CD14-positive monocyte (primary cell): ENCODE measurements around the gene NUDT1. TPM values are rescaled to one million over a fixed set of nuclear protein-coding genes. Genes with fewer than 3 reads are reported as not detected.

Experiments
- DNase-seq, 3 donors: peaks; one replicate each; pipeline ENCODE4 v3.0.0-alpha.2; 2011 to 2022
- H2AFZ ChIP-seq: 2 replicates; pipeline ENCODE4 v1.6.0; 2012; ENCODE audit warnings: mild to moderate bottlenecking, low read depth, low read length, inconsistent platforms; ENCODE audit not compliant: insufficient read depth, poor library complexity, severe bottlenecking
- H3K27ac ChIP-seq, 2 donors: 1 replicate in 1 of 2; 2 replicates in 1 of 2; pipeline ENCODE4 v1.5.1; 2012 to 2013; ENCODE audit warnings: low read length in 2 of 2, control low read depth in 1 of 2, inconsistent platforms in 1 of 2, low read depth in 1 of 2, mild to moderate bottlenecking in 1 of 2
- H3K27me3 ChIP-seq, 2 donors: one replicate each; pipeline versions ENCODE4 v1.6.0 to v1.6.1; 2011 to 2013; ENCODE audit warnings: low read length in 2 of 2; ENCODE audit not compliant: control insufficient read depth in 2 of 2, insufficient read depth in 2 of 2
- H3K36me3 ChIP-seq, 2 donors: replicated peaks in 1 of 2; 1 replicate in 1 of 2; 2 replicates in 1 of 2; pipeline versions ENCODE4 v1.5.1 to v1.6.1; 2012 to 2013; ENCODE audit warnings: low read length in 2 of 2, control low read depth in 1 of 2, inconsistent platforms in 1 of 2, mild to moderate bottlenecking in 1 of 2; ENCODE audit not compliant: insufficient read depth in 2 of 2, control insufficient read depth in 1 of 2
- H3K4me1 ChIP-seq, 2 donors: 1 replicate in 1 of 2; 2 replicates in 1 of 2; pipeline versions ENCODE4 v1.5.1 to v1.6.1; 2012 to 2013; ENCODE audit warnings: low read length in 2 of 2, control low read depth in 1 of 2, inconsistent platforms in 1 of 2, mild to moderate bottlenecking in 1 of 2, moderate library complexity in 1 of 2; ENCODE audit not compliant: insufficient read depth in 2 of 2, control insufficient read depth in 1 of 2
- H3K4me2 ChIP-seq: replicated peaks from 2 replicates; pipeline ENCODE3; 2012; ENCODE audit warnings: low read length, moderate library complexity, mild to moderate bottlenecking; ENCODE audit not compliant: poor library complexity, severe bottlenecking; ENCODE audit errors: extremely low read depth
- H3K4me3 ChIP-seq, 3 experiments: fragments of 200-600 bp in 1 of 3; sonication (generic) in 1 of 3; replicated peaks in 1 of 3; 1 replicate in 2 of 3; 2 replicates in 1 of 3; pipeline ENCODE4 v1.5.1; 2011 to 2013; ENCODE audit warnings: low read length in 3 of 3, mild to moderate bottlenecking in 3 of 3, control low read depth in 2 of 3, low read depth in 2 of 3, inconsistent platforms in 1 of 3, moderate library complexity in 1 of 3
- H3K79me2 ChIP-seq: 2 replicates; pipeline ENCODE4 v1.6.0; 2012; ENCODE audit warnings: mild to moderate bottlenecking, control low read depth, inconsistent platforms, low read length, moderate library complexity; ENCODE audit not compliant: insufficient read depth
- H3K9ac ChIP-seq: 2 replicates; pipeline ENCODE4 v1.6.0; 2017; ENCODE audit warnings: low read length, mild to moderate bottlenecking; ENCODE audit not compliant: insufficient read depth, poor library complexity, severe bottlenecking
- H3K9me3 ChIP-seq, 2 donors: replicated peaks in 1 of 2; 1 replicate in 1 of 2; 2 replicates in 1 of 2; pipeline versions ENCODE4 v1.5.1 to v1.6.1; 2012 to 2013; ENCODE audit warnings: low read length in 2 of 2, control low read depth in 1 of 2; ENCODE audit not compliant: control insufficient read depth in 1 of 2, insufficient read depth in 1 of 2
- H4K20me1 ChIP-seq: 2 replicates; pipeline ENCODE4 v1.6.0; 2012; ENCODE audit warnings: mild to moderate bottlenecking, low read length, control low read depth, moderate library complexity; ENCODE audit not compliant: insufficient read depth
- H3K27ac Mint-ChIP-seq, 7 donors: one replicate each; pipeline ENCODE4 v1.8.0; 2020; ENCODE audit warnings: mild to moderate bottlenecking in 7 of 7, mixed read lengths in 7 of 7, moderate library complexity in 6 of 7, inconsistent platforms in 2 of 7
- H3K27me3 Mint-ChIP-seq, 3 donors: one replicate each; pipeline ENCODE4 v1.8.0; 2021 to 2022; ENCODE audit warnings: low read depth in 3 of 3, mild to moderate bottlenecking in 3 of 3, mixed read lengths in 3 of 3, moderate library complexity in 3 of 3, inconsistent platforms in 1 of 3
- H3K36me3 Mint-ChIP-seq, 2 donors: one replicate each; pipeline ENCODE4 v1.8.0; 2020; ENCODE audit warnings: mixed read lengths in 2 of 2, inconsistent platforms in 1 of 2, mild to moderate bottlenecking in 1 of 2
- H3K4me1 Mint-ChIP-seq: one replicate; pipeline ENCODE4 v1.8.0; 2020; ENCODE audit warnings: mild to moderate bottlenecking, mixed read lengths
- H3K4me3 Mint-ChIP-seq, 2 donors: one replicate each; pipeline ENCODE4 v1.8.0; 2020; ENCODE audit warnings: mild to moderate bottlenecking in 2 of 2, mixed read lengths in 2 of 2, moderate library complexity in 1 of 2
- H3K9me3 Mint-ChIP-seq, 7 donors: one replicate each; pipeline ENCODE4 v1.8.0; 2020 to 2022; ENCODE audit warnings: mixed read lengths in 7 of 7, mild to moderate bottlenecking in 6 of 7, moderate library complexity in 6 of 7, inconsistent platforms in 2 of 7
- CTCF ChIP-seq: fragments of 200-600 bp; IDR thresholded peaks from one replicate; pipeline ENCODE4 v1.8.0; 2022; ENCODE audit warnings: antibody characterized with exemption, mild to moderate bottlenecking
- WGBS: methylation state at CpG from one replicate; pipeline ENCODE4 v1.1.5; 2013; ENCODE audit warnings: missing lambda C conversion rate; ENCODE audit not compliant: insufficient coverage; 5-methylcytosine and 5-hydroxymethylcytosine counted together
- intact Hi-C, 2 donors: fragments of 100-400 bp; cut with micrococcal nuclease; formaldehyde crosslinking; loops; one replicate each; pipeline versions ENCODE4 v1.15.0 to v1.15.1; 2023
- polyA plus RNA-seq, 3 donors: library from polyadenylated mRNA; depleted of rRNA in 1 of 3; unstranded in 2 of 3; stranded (reverse) in 1 of 3; fragments of 300-500 nt in 2 of 3; fragments of >200 nt in 1 of 3; fragmentation: Illumina TruSeq in 2 of 3; gene quantifications; 1 replicate in 2 of 3; 2 replicates in 1 of 3; pipeline ENCODE4 v1.2.3, GENCODE V29; 2012 to 2021

NUDT1 gene
- polyA plus RNA-seq, 3 donors: 19.6 to 42.6 (median 40.8) TPM

DNA sequence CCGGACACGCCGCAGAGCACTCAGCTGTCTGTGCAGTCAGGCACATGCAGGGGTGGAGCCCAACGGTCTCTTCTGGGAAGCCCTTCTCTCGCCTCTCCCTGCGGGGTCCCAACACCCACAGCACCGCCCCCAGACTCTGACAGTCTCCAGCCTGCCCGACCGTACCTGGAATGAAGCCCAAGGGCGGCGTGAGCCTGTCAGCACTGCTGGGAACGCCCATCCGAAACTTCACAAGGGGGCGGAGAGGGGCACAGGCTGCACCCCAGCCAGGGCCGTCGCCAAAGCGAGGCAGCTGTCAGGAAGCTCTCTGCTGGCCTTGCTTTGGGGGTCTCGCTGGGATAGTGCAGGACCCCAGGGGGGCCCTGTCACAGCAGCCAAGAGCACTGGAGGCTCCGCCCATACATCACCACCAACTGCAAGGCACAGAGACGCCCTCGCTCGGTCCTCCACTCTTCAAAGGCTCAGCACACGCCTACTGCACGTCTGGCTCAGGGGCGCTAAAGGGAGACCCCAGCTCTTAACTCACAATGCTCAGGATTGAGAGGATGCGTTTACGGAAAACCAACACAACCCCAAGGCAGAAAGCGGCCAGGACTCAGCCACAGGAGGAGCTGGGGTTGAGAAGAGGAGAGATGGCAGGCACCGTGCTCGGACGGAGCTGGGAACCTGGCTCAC, 40.2 kb upstream of the NUDT1 start:
- no peak overlapping the region for H3K9ac ChIP-seq
- H3K4me2 ChIP-seq: no peak overlapping the region
- no peak overlapping the region for H2AFZ ChIP-seq
- Mint-ChIP-seq H3K9me3 (peaks cover 0 to 10% (median 4%) of the 10 kb centered on the region in 7 donors), H3K4me1 (peaks cover 9% of the 10 kb centered on the region), H3K36me3 (peaks cover 71 to 85% of the 10 kb centered on the region in 2 donors), H3K27me3 (peaks cover 0 to 2% (median 0%) of the 10 kb centered on the region in 3 donors), H3K4me3 (no peak overlapping the region), H3K27ac (no peak overlapping the region)
- H3K27ac ChIP-seq: no peak overlapping the region
- TF ChIP-seq CTCF: no peak
- DNase-seq: no peak
- H3K4me1 ChIP-seq: peaks cover 0 to 7% of the 10 kb centered on the region in 2 donors
- intact Hi-C loops: no loop called here
- WGBS: 97% methylated on average over 17 of the region's 31 CpGs
- H3K9me3 ChIP-seq: no peaks in the 10 kb centered on the region
- no peaks in the 10 kb centered on the region for H3K79me2 ChIP-seq
- no peaks in the 10 kb centered on the region for H4K20me1 ChIP-seq
- H3K36me3 ChIP-seq: peaks cover 40 to 74% of the 10 kb centered on the region in 2 donors
- no peak overlapping the region for H3K4me3 ChIP-seq
- no peaks in the 10 kb centered on the region for H3K27me3 ChIP-seq

DNA sequence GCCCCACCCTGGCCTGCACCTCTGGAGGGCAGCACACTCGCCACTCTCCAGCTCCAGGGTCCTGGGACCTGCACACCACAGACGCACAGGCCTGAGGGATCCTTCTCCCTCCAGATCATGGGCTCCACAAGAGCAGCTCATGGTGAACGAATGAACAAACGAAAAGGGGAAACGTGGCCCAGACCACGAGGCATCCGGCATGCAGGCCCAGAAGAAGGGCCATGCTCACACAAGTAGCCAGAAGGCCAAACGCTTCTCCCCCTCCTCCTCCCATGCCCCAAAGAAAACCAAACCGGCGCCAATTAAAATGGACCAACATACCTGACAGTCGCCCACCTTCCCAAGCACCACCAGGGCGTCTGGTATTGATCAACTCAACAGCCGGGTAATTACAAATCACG, 39.7 kb upstream of the NUDT1 start:
- peaks cover 71 to 85% of the 10 kb centered on the region in 2 donors for H3K36me3 Mint-ChIP-seq
- no peak overlapping the region for H3K4me3 Mint-ChIP-seq
- H3K27ac Mint-ChIP-seq: no peak overlapping the region
- Histone ChIP-seq H3K4me2 (no peak overlapping the region), H2AFZ (no peak overlapping the region), H3K27ac (no peak overlapping the region), H3K4me3 (no peak overlapping the region), H3K79me2 (no peaks in the 10 kb centered on the region), H3K4me1 (peaks cover 0 to 7% of the 10 kb centered on the region in 2 donors), H3K9ac (no peak overlapping the region), H4K20me1 (no peaks in the 10 kb centered on the region), H3K36me3 (peaks cover 40 to 74% of the 10 kb centered on the region in 2 donors), H3K27me3 (no peaks in the 10 kb centered on the region), H3K9me3 (no peaks in the 10 kb centered on the region)
- no peak for DNase-seq
- TF ChIP-seq CTCF: no peak
- H3K27me3 Mint-ChIP-seq: peaks cover 0 to 2% (median 0%) of the 10 kb centered on the region in 3 donors
- H3K9me3 Mint-ChIP-seq: peaks cover 0 to 7% (median 0%) of the 10 kb centered on the region in 7 donors
- intact Hi-C loops: no loop called here
- peaks cover 9% of the 10 kb centered on the region for H3K4me1 Mint-ChIP-seq
- 78% methylated on average over 14 of the region's 14 CpGs for WGBS
